HUES6 (cell line): ENCODE data around the gene OR11L1.

Source experiments
- H3K27ac ChIP-seq: 2 replicates; pipeline ENCODE4 v1.7.0; 2013; ENCODE audit warnings: low read depth, mild to moderate bottlenecking, low read length, inconsistent platforms
- H3K27me3 ChIP-seq: 2 replicates; pipeline ENCODE4 v1.6.1; 2013; ENCODE audit warnings: low read length; ENCODE audit not compliant: control insufficient read depth, insufficient read depth
- H3K36me3 ChIP-seq: 2 replicates; pipeline ENCODE4 v1.6.1; 2013; ENCODE audit warnings: low read length; ENCODE audit not compliant: control insufficient read depth, insufficient read depth
- H3K4me1 ChIP-seq: 2 replicates; pipeline ENCODE4 v1.6.1; 2013; ENCODE audit warnings: low read length; ENCODE audit not compliant: control insufficient read depth, insufficient read depth
- H3K4me3 ChIP-seq: 2 replicates; pipeline ENCODE4 v1.5.1; 2013; ENCODE audit warnings: low read depth, low read length
- H3K9ac ChIP-seq: one replicate; pipeline ENCODE4 v1.6.1; 2013; ENCODE audit warnings: mild to moderate bottlenecking, low read length
- H3K9me3 ChIP-seq: 2 replicates; pipeline ENCODE4 v1.6.1; 2013; ENCODE audit warnings: low read depth, low read length; ENCODE audit not compliant: control insufficient read depth, insufficient read depth

OR11L1 gene

GRCh38 chr1:247849616-247850015, 7.9 kb upstream of the OR11L1 start:
- Histone ChIP-seq H3K4me3 (no peak overlapping the region), H3K27me3 (no peaks in the 10 kb centered on the region), H3K9me3 (no peaks in the 10 kb centered on the region), H3K9ac (no peak overlapping the region), H3K36me3 (no peaks in the 10 kb centered on the region), H3K4me1 (peaks cover 5% of the 10 kb centered on the region), H3K27ac (no peak overlapping the region)

GRCh38 chr1:247848346-247848745, 6.7 kb upstream of the OR11L1 start:
- no peak overlapping the region for H3K27ac ChIP-seq
- no peaks in the 10 kb centered on the region for H3K27me3 ChIP-seq
- no peak overlapping the region for H3K4me3 ChIP-seq
- H3K36me3 ChIP-seq = no peaks in the 10 kb centered on the region
- no peak overlapping the region for H3K9ac ChIP-seq
- no peaks in the 10 kb centered on the region for H3K9me3 ChIP-seq
- H3K4me1 ChIP-seq = peaks cover 11% of the 10 kb centered on the region

- H3K36me3 ChIP-seq = no peaks in the 10 kb centered on the region
- no peaks in the 10 kb centered on the region for H3K27me3 ChIP-seq
- H3K4me3 ChIP-seq = no peak overlapping the region
- no peaks in the 10 kb centered on the region; the same call in 1 of the 2 replicates for H3K9me3 ChIP-seq
- no peak overlapping the region for H3K9ac ChIP-seq
- H3K27ac ChIP-seq = no peak overlapping the region
- peaks cover 11% of the 10 kb centered on the region for H3K4me1 ChIP-seq
These were observed 4.0 kb upstream of the OR11L1 start for GRCh38 chr1:247845693-247846017.

GRCh38 chr1:247845011-247845692, 3.5 kb upstream of the OR11L1 start:
- Histone ChIP-seq H3K27ac (no peak overlapping the region), H3K9me3 (no peaks in the 10 kb centered on the region; the same call in 1 of the 2 replicates), H3K9ac (no peak overlapping the region), H3K36me3 (no peaks in the 10 kb centered on the region), H3K4me3 (no peak overlapping the region), H3K4me1 (peaks cover 11% of the 10 kb centered on the region), H3K27me3 (no peaks in the 10 kb centered on the region)

- Histone ChIP-seq H3K9me3 (no peaks in the 10 kb centered on the region; the same call in 1 of the 2 replicates), H3K27me3 (no peaks in the 10 kb centered on the region), H3K27ac (no peak overlapping the region), H3K36me3 (no peaks in the 10 kb centered on the region), H3K4me3 (no peak overlapping the region), H3K4me1 (peaks cover 11% of the 10 kb centered on the region), H3K9ac (no peak overlapping the region)
These were observed 1.7 kb upstream of the OR11L1 start for GRCh38 chr1:247843411-247843810.

- H3K27me3 ChIP-seq = no peaks in the 10 kb centered on the region
- no peaks in the 10 kb centered on the region; the same call in 1 of the 2 replicates for H3K9me3 ChIP-seq
- H3K4me1 ChIP-seq = peaks cover 11% of the 10 kb centered on the region
- H3K36me3 ChIP-seq = no peaks in the 10 kb centered on the region
- no peak overlapping the region for H3K9ac ChIP-seq
- no peak overlapping the region for H3K27ac ChIP-seq
- H3K4me3 ChIP-seq = no peak overlapping the region
These were observed 878 bp downstream of the OR11L1 start for GRCh38 chr1:247840818-247841217.

- Histone ChIP-seq H3K9ac (no peak overlapping the region), H3K4me1 (no peaks in the 10 kb centered on the region)
These were observed 8.1 kb downstream of the OR11L1 start for GRCh38 chr1:247833601-247834000.

GRCh38 chr1:247829656-247830055, 12.0 kb downstream of the OR11L1 start:
- Histone ChIP-seq H3K27me3 (no peaks in the 10 kb centered on the region), H3K9ac (no peak overlapping the region), H3K4me3 (no peak overlapping the region), H3K36me3 (no peaks in the 10 kb centered on the region), H3K27ac (no peak overlapping the region), H3K9me3 (no peaks in the 10 kb centered on the region), H3K4me1 (no peaks in the 10 kb centered on the region)

More at GRCh38 chr1:247833601-247834000, 8.1 kb downstream of the OR11L1 start:
- Histone ChIP-seq H3K27me3 (no peaks in the 10 kb centered on the region), H3K4me3 (no peak overlapping the region), H3K36me3 (no peaks in the 10 kb centered on the region), H3K27ac (no peak overlapping the region), H3K9me3 (no peaks in the 10 kb centered on the region)

GRCh38 chr1:247825362-247825761, 16.3 kb downstream of the OR11L1 start:
- Histone ChIP-seq H3K9me3 (no peaks in the 10 kb centered on the region), H3K27me3 (no peaks in the 10 kb centered on the region), H3K27ac (no peak overlapping the region), H3K9ac (no peak overlapping the region), H3K4me1 (peaks cover 8% of the 10 kb centered on the region; the same call in 1 of the 2 replicates), H3K36me3 (no peaks in the 10 kb centered on the region), H3K4me3 (no peak overlapping the region)

GRCh38 chr1:247824023-247824422, 17.7 kb downstream of the OR11L1 start, which contains the start of gene OR14A16:
Gene OR14A16, minus strand, starts transcription at chr1:247824119. Its CDS starts 8,390 bp downstream, at chr1:247815729.
- no peaks in the 10 kb centered on the region for H3K9me3 ChIP-seq
- H3K4me3 ChIP-seq = no peak within 1 kb of the TSS
- H3K27ac ChIP-seq = no peak within 1 kb of the TSS
- no peaks in the 10 kb centered on the region for H3K36me3 ChIP-seq
- no peaks in the 10 kb centered on the region for H3K27me3 ChIP-seq
- no peak within 1 kb of the TSS for H3K9ac ChIP-seq
- peaks cover 8% of the 10 kb centered on the region; the same call in 1 of the 2 replicates for H3K4me1 ChIP-seq

- H3K4me1 ChIP-seq = peaks cover 8% of the 10 kb centered on the region; the same call in 1 of the 2 replicates
- H3K9me3 ChIP-seq = no peaks in the 10 kb centered on the region
- H3K4me3 ChIP-seq = no peak overlapping the region
- no peak overlapping the region for H3K9ac ChIP-seq
- H3K36me3 ChIP-seq = no peaks in the 10 kb centered on the region
- H3K27me3 ChIP-seq = no peaks in the 10 kb centered on the region
- H3K27ac ChIP-seq = no peak overlapping the region
These were observed 19.6 kb downstream of the OR11L1 start for GRCh38 chr1:247822060-247822459.
